HG03457 (cell line): Measurements from ENCODE around the gene SLC30A10.
"Not testable (repeated sequence)": the region's sequence is repeated elsewhere in the genome, so short reads cannot be mapped to it uniquely, and the experiment has no call there.

ENCODE experiments used
- ATAC-seq: cut with Tn5 transposase; IDR thresholded peaks from one replicate; pipeline ENCODE4 v1.9.1; 2021; ENCODE audit warnings: moderate number of reproducible peaks; ENCODE audit not compliant: unreplicated experiment

Gene SLC30A10

GRCh38 chr1:219928791-219929118 is 398 bp upstream of the SLC30A10 start:
- no peak for ATAC-seq

- no peak for ATAC-seq
Observed at GRCh38 chr1:219927298-219927955, 930 bp downstream of the SLC30A10 start.

- ATAC-seq: no peak
Observed at GRCh38 chr1:219926363-219926998, 1.9 kb downstream of the SLC30A10 start.

- ATAC-seq: no peak
Observed at GRCh38 chr1:219924342-219924741, 4.0 kb downstream of the SLC30A10 start.

- no peak for ATAC-seq
Observed at GRCh38 chr1:219917851-219918466, 10.4 kb downstream of the SLC30A10 start.

GRCh38 chr1:219917281-219917680 is 11.1 kb downstream of the SLC30A10 start:
- no peak for ATAC-seq

GRCh38 chr1:219916257-219916656 is 12.1 kb downstream of the SLC30A10 start:
- ATAC-seq: no peak

- ATAC-seq: no peak
Observed at GRCh38 chr1:219913005-219913770, 15.2 kb downstream of the SLC30A10 start.

GRCh38 chr1:219910716-219911115 is 17.6 kb downstream of the SLC30A10 start:
- no peak for ATAC-seq

GRCh38 chr1:219909476-219909875 is 18.9 kb downstream of the SLC30A10 start:
- ATAC-seq: no peak

GRCh38 chr1:219908170-219908569 is 20.2 kb downstream of the SLC30A10 start:
- no peak for ATAC-seq

- ATAC-seq: no peak
Observed at GRCh38 chr1:219907772-219908070, 20.6 kb downstream of the SLC30A10 start.

- no peak for ATAC-seq
Observed at GRCh38 chr1:219906924-219907771, 21.2 kb downstream of the SLC30A10 start.

- ATAC-seq: not testable (repeated sequence)
Observed at GRCh38 chr1:219906565-219906923, 21.8 kb downstream of the SLC30A10 start.

GRCh38 chr1:219905524-219905923 is 22.8 kb downstream of the SLC30A10 start:
- no peak for ATAC-seq

GRCh38 chr1:219904934-219905333 is 23.4 kb downstream of the SLC30A10 start:
- ATAC-seq: no peak

- no peak for ATAC-seq
Observed at GRCh38 chr1:219903353-219903871, 24.9 kb downstream of the SLC30A10 start.

GRCh38 chr1:219902951-219903350 is 25.4 kb downstream of the SLC30A10 start:
- ATAC-seq: no peak

GRCh38 chr1:219900882-219901281 is 27.5 kb downstream of the SLC30A10 start:
- ATAC-seq: no peak

GRCh38 chr1:219900201-219900600 is 28.2 kb downstream of the SLC30A10 start:
- no peak for ATAC-seq

GRCh38 chr1:219898375-219898774 is 30.0 kb downstream of the SLC30A10 start:
- ATAC-seq: no peak
